Upper lobe of right lung (tissue), 1 donor: ENCODE data around the gene HS2ST1. TPM values are rescaled to one million over a fixed set of nuclear protein-coding genes. Genes with fewer than 3 reads are reported as not detected.

Source experiments
- ATAC-seq: fragments of 200-7000 bp; cut with Tn5 transposase; one replicate; pipeline ENCODE4 v1.9.1; 2020; ENCODE audit warnings: mild to moderate bottlenecking, moderate library complexity
- DNase-seq: peaks from one replicate; pipeline ENCODE4 v3.0.0-alpha.2; 2020
- H3K27ac ChIP-seq: fragments of 200-600 bp; one replicate; pipeline ENCODE4 v1.8.0; 2022
- H3K27me3 ChIP-seq: fragments of 200-600 bp; one replicate; pipeline ENCODE4 v1.8.0; 2022; ENCODE audit warnings: mild to moderate bottlenecking
- H3K36me3 ChIP-seq: fragments of 200-600 bp; one replicate; pipeline ENCODE4 v1.8.0; 2022
- H3K4me1 ChIP-seq: fragments of 200-600 bp; one replicate; pipeline ENCODE4 v1.8.0; 2022
- H3K4me3 ChIP-seq: fragments of 200-600 bp; one replicate; pipeline ENCODE4 v1.8.0; 2022; ENCODE audit warnings: mild to moderate bottlenecking
- H3K9me3 ChIP-seq: fragments of 200-600 bp; one replicate; pipeline ENCODE4 v1.8.0; 2022
- intact Hi-C: fragments of 100-400 bp; cut with DNase I; formaldehyde crosslinking; loops from one replicate; pipeline ENCODE4 v1.11.0; 2022
- total RNA-seq: library from RNA; stranded (reverse); fragmentation: NEBNext Ultra II Directional; extraction: Animal tissue kit (Norgen Biotek cat#: 25700); gene quantifications from one replicate; pipeline ENCODE4 v1.2.1, GENCODE V29; 2021
- TF ChIP-seq, protein P1 (sequence below): fragments of 200-600 bp; IDR thresholded peaks from one replicate; pipeline ENCODE4 v1.8.0; 2022; ENCODE audit warnings: antibody characterized with exemption
- donor health status: DM: no; HTN: yes; CAD: no; lungs with severe emphysema.

Gene HS2ST1
- total RNA-seq, 1 donor from 2014 or later = 19.9 TPM

DNA sequence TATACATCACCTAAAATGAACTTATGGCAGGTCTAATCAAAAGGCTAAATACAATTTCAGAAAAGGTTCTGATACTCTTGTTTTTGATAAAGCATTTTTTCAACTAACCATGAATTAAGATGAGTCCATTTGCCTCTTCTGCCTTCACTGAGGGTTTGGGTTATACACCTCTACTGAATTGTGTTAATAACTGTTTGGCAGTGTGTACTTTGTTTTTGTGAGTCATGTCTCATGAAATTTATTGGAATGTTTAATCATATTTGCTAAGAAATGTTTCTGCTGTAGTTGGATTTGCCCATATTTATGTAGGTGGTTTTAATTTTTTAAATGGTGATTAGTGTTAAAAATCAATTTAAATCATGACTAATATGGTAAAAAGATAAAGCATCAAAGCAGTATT is 190.5 kb downstream of the HS2ST1 start:
- Histone ChIP-seq H3K27ac (no peak overlapping the region), H3K9me3 (peaks cover 4% of the 10 kb centered on the region), H3K36me3 (no peaks in the 10 kb centered on the region), H3K27me3 (no peaks in the 10 kb centered on the region), H3K4me3 (no peak overlapping the region), H3K4me1 (no peaks in the 10 kb centered on the region)
- DNase-seq = no peak
- ATAC-seq = no peak
- TF ChIP-seq, protein P1, sequence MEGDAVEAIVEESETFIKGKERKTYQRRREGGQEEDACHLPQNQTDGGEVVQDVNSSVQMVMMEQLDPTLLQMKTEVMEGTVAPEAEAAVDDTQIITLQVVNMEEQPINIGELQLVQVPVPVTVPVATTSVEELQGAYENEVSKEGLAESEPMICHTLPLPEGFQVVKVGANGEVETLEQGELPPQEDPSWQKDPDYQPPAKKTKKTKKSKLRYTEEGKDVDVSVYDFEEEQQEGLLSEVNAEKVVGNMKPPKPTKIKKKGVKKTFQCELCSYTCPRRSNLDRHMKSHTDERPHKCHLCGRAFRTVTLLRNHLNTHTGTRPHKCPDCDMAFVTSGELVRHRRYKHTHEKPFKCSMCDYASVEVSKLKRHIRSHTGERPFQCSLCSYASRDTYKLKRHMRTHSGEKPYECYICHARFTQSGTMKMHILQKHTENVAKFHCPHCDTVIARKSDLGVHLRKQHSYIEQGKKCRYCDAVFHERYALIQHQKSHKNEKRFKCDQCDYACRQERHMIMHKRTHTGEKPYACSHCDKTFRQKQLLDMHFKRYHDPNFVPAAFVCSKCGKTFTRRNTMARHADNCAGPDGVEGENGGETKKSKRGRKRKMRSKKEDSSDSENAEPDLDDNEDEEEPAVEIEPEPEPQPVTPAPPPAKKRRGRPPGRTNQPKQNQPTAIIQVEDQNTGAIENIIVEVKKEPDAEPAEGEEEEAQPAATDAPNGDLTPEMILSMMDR = no peak
- intact Hi-C loops = no loop called here

DNA sequence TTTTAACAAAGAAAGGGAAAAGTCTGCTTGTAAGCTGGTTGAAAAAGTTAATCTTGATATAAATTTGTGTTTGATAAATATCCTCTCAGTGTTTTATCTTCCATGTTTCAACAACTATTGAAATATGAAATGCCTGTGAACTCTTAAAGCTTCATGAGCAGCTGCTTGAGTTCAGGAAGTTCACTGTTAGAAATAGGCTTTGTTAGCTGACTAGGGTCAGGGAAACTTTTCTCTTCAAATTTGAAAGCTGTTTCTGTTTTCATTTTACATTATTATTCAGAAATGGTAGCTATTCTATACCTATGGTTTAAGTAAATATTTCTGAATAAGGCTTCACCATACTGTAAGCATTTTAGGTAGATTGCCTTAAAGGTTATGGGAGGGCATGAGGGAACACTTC is 191.7 kb downstream of the HS2ST1 start:
- TF ChIP-seq, protein P1 = no peak
- H3K36me3 ChIP-seq = no peaks in the 10 kb centered on the region
- no peak for DNase-seq
- H3K4me3 ChIP-seq = no peak overlapping the region
- no peaks in the 10 kb centered on the region for H3K27me3 ChIP-seq
- H3K27ac ChIP-seq = no peak overlapping the region
- no peak for ATAC-seq
- H3K4me1 ChIP-seq = no peaks in the 10 kb centered on the region
- intact Hi-C loops = no loop called here
- H3K9me3 ChIP-seq = no peaks in the 10 kb centered on the region

DNA sequence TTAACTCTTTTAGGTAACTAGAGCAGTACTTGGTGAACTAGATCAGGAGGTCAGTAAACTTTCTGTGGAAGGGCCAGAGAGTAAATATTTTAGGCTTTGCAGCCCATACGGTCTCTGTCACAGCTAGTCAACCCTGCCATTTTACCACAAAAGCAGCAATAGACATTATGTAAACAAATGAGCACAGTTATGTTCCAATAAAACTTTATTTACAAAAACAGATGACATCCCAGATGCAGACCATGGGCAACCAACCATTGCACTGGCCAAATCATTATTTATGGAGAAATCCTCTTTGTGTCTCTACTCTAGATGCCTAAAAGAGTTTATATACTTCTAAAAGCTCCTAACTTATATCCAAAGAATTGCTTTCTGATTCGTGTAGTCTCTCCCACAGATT is 192.4 kb downstream of the HS2ST1 start:
- ATAC-seq (no peak), DNase-seq (no peak)
- intact Hi-C loops = no loop called here

DNA sequence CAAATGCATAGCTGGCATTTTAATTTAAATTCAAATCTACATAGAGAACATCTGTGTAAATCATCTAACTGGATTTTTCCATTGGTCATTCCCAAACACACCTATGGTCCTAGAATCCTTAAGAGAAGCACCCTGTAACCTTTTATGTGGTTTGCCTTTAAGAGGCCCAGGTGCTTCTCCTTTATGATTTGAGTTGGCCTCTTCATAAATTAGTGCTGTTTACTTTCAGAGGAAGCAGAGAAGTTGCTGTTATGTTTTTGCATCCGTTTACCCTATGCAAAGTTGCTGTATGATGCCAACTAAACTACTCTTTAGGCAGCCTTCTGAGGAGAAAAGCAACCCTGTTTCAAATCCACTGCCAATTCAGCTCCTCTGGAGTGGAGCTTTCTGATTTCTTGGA is 193.8 kb downstream of the HS2ST1 start:
- TF ChIP-seq, protein P1 = no peak
- no peaks in the 10 kb centered on the region for H3K27me3 ChIP-seq
- DNase-seq (no peak), ATAC-seq (no peak)
- intact Hi-C loops = no loop called here
- no peaks in the 10 kb centered on the region for H3K9me3 ChIP-seq
- no peak overlapping the region for H3K27ac ChIP-seq
- no peaks in the 10 kb centered on the region for H3K4me1 ChIP-seq
- no peak overlapping the region for H3K4me3 ChIP-seq
- H3K36me3 ChIP-seq = no peaks in the 10 kb centered on the region

More for the DNA sequence above, 192.4 kb downstream of the HS2ST1 start:
- Histone ChIP-seq H3K27ac (no peak overlapping the region), H3K36me3 (no peaks in the 10 kb centered on the region), H3K4me1 (no peaks in the 10 kb centered on the region), H3K27me3 (no peaks in the 10 kb centered on the region), H3K9me3 (no peaks in the 10 kb centered on the region), H3K4me3 (no peak overlapping the region)
- TF ChIP-seq, protein P1 = no peak

DNA sequence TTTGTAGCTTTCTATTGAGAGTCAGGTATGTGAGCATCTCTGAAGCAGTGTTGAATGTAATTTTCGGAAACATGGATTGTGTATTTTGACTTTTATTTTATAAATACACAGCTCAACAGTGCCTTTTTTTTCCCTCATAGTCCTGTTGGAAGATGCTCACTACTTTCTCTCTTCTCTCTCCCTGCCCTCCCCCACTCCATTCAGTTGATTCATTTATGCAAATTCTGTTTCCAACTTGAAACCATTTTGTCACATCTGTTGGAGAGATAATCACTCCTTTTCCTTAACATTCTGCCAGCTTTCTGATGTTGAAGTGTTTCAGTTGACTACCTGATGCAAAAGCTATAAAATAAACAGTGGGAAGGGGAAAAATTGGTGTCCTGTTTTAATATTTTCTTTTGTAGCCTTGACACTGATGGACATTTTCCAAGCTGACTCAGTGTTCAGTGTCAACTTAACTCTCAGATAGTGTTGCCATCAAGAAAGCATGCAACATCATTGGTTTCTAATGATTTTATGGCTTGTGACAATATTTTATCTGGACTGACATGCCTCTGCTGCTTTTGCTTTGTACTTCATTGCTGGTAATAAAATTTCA is 194.5 kb downstream of the HS2ST1 start:
- Histone ChIP-seq H3K4me3 (no peak overlapping the region), H3K9me3 (no peaks in the 10 kb centered on the region), H3K36me3 (no peaks in the 10 kb centered on the region), H3K27ac (no peak overlapping the region), H3K27me3 (no peaks in the 10 kb centered on the region), H3K4me1 (no peaks in the 10 kb centered on the region)
- TF ChIP-seq, protein P1 = no peak
- intact Hi-C loops = no loop called here
- DNase-seq = no peak
- ATAC-seq = no peak
